Upper lobe of left lung (tissue), 6 donors: ENCODE results near the gene LRCH1. TPM values are rescaled to one million over a fixed set of nuclear protein-coding genes. Genes with fewer than 3 reads are reported as not detected.
"Not testable (repeated sequence)": the region's sequence is repeated elsewhere in the genome, so short reads cannot be mapped to it uniquely, and the experiment has no call there.

ENCODE experiments used
- ATAC-seq, 2 donors: fragments of 200-7000 bp; cut with Tn5 transposase; one replicate each; pipeline ENCODE4 v1.9.1; 2022; ENCODE audit warnings: mild to moderate bottlenecking in 2 of 2, moderate library complexity in 2 of 2; ENCODE audit not compliant: low FRiP score in 2 of 2
- DNase-seq, 2 donors: peaks; one replicate each; pipeline ENCODE4 v3.0.0-alpha.2; 2019 to 2020
- H3K27ac ChIP-seq, 4 donors: fragments of 200-600 bp; sonication (generic); one replicate each; pipeline ENCODE4 v1.5.1; 2016 to 2019
- H3K27me3 ChIP-seq, 4 donors: fragments of 200-600 bp; sonication (generic); one replicate each; pipeline ENCODE4 v1.5.1; 2017 to 2019
- H3K36me3 ChIP-seq, 4 donors: fragments of 200-600 bp; sonication (generic); one replicate each; pipeline ENCODE4 v1.5.1; 2016 to 2019
- H3K4me1 ChIP-seq, 4 donors: fragments of 200-600 bp; sonication (generic); one replicate each; pipeline ENCODE4 v1.5.1; 2018 to 2019
- H3K4me3 ChIP-seq, 4 donors: fragments of 200-600 bp; sonication (generic); one replicate each; pipeline ENCODE4 v1.5.1; 2017 to 2019; ENCODE audit warnings: mild to moderate bottlenecking in 2 of 4, moderate library complexity in 1 of 4
- H3K9me3 ChIP-seq, 4 donors: fragments of 200-600 bp; sonication (generic); one replicate each; pipeline ENCODE4 v1.5.1; 2018 to 2019
- CTCF ChIP-seq, 6 experiments: fragments of 450-650 bp in 4 of 6; fragments of 200-600 bp in 2 of 6; sonication (generic) in 2 of 6; IDR thresholded peaks; one replicate each; pipeline ENCODE4 v1.5.1; 2016 to 2019; ENCODE audit warnings: antibody characterized with exemption in 6 of 6
- EP300 ChIP-seq, 4 donors: sonication (generic); formaldehyde crosslinking; IDR thresholded peaks; one replicate each; pipeline ENCODE4 v1.5.1; 2017; ENCODE audit warnings: antibody characterized with exemption in 4 of 4, control low read depth in 2 of 4
- POLR2A ChIP-seq, 4 donors: fragments of 450-650 bp; IDR thresholded peaks; one replicate each; pipeline ENCODE4 v1.5.1; 2016 to 2017; ENCODE audit warnings: antibody characterized with exemption in 4 of 4, mild to moderate bottlenecking in 2 of 4
- POLR2AphosphoS5 ChIP-seq, 2 donors: sonication (generic); formaldehyde crosslinking; IDR thresholded peaks; one replicate each; pipeline ENCODE4 v1.5.1; 2017; ENCODE audit warnings: antibody characterized with exemption in 2 of 2
- WGBS, 2 donors: methylation state at CpG; one replicate each; pipeline ENCODE4 v1.1.5; 2017 to 2018; 5-methylcytosine and 5-hydroxymethylcytosine counted together
- total RNA-seq, 6 donors: library from RNA; depleted of rRNA in 4 of 6; stranded (reverse); fragments of >200 nt in 4 of 6; gene quantifications; one replicate each; pipeline versions ENCODE4 v1.1.0 to v1.2.1, GENCODE V29; 2016 to 2021
- donor health status: DM: no; HTN: no; CAD: no; lungs with moderate emphysema.
- donor health status: DM: no; HTN: yes; CAD: no; lungs with severe emphysema.

Gene LRCH1
- total RNA-seq, 6 donors from 2014 or later: 17.2 to 27.0 (median 22.7) TPM

- WGBS, 2 donors: 76 to 78% methylated on average over 4 of the region's 4 CpGs
- ATAC-seq (no peak), DNase-seq (no peak)
- no peak for TF ChIP-seq POLR2AphosphoS5 (IDR thresholded peaks at IDR 0.05)
- TF ChIP-seq EP300 (IDR thresholded peaks at IDR 0.05): no peak
- TF ChIP-seq CTCF (IDR thresholded peaks at IDR 0.05): no peak
- no peak overlapping the region for H3K4me3 ChIP-seq
- peaks cover 0 to 3% (median 0%) of the 10 kb centered on the region in 4 donors for H3K4me1 ChIP-seq
- no peaks in the 10 kb centered on the region for H3K36me3 ChIP-seq
- H3K27me3 ChIP-seq: no peaks in the 10 kb centered on the region
- H3K9me3 ChIP-seq: peaks cover 0 to 6% (median 0%) of the 10 kb centered on the region in 4 donors
- H3K27ac ChIP-seq: no peak overlapping the region
These were observed 36.2 kb upstream of the LRCH1 start for GRCh38 chr13:46516599-46517338.

GRCh38 chr13:46517748-46518147 lies 35.2 kb upstream of the LRCH1 start:
- ATAC-seq, H3K36me3 ChIP-seq, DNase-seq, H3K27me3 ChIP-seq, H3K4me3 ChIP-seq, H3K4me1 ChIP-seq, H3K27ac ChIP-seq, H3K9me3 ChIP-seq: not testable (repeated sequence)
- 54 to 65% methylated on average over 5 of the region's 5 CpGs for WGBS, 2 donors

- WGBS, 2 donors: 81 to 93% methylated on average over 4 of the region's 4 CpGs
- Histone ChIP-seq H3K9me3 (peaks cover 0 to 6% (median 0%) of the 10 kb centered on the region in 4 donors), H3K4me1 (peaks cover 0 to 3% (median 0%) of the 10 kb centered on the region in 4 donors), H3K27me3 (no peaks in the 10 kb centered on the region), H3K4me3 (no peak overlapping the region), H3K27ac (no peak overlapping the region), H3K36me3 (no peaks in the 10 kb centered on the region)
- ATAC-seq (no peak), DNase-seq (no peak)
- no peak for TF ChIP-seq POLR2AphosphoS5 (IDR thresholded peaks at IDR 0.05)
- TF ChIP-seq POLR2A (IDR thresholded peaks at IDR 0.05): no peak
- no peak for TF ChIP-seq EP300 (IDR thresholded peaks at IDR 0.05)
- TF ChIP-seq CTCF (IDR thresholded peaks at IDR 0.05): no peak
These were observed 33.8 kb upstream of the LRCH1 start for GRCh38 chr13:46519182-46519581.

GRCh38 chr13:46520166-46520565 lies 32.8 kb upstream of the LRCH1 start:
- no peaks in the 10 kb centered on the region for H3K36me3 ChIP-seq
- DNase-seq (no peak), ATAC-seq (no peak)
- H3K4me3 ChIP-seq: no peak overlapping the region
- no peaks in the 10 kb centered on the region for H3K27me3 ChIP-seq
- 40 to 59% methylated on average over 2 of the region's 2 CpGs for WGBS, 2 donors
- TF ChIP-seq POLR2AphosphoS5 (IDR thresholded peaks at IDR 0.05): no peak
- no peak for TF ChIP-seq CTCF (IDR thresholded peaks at IDR 0.05)
- TF ChIP-seq EP300 (IDR thresholded peaks at IDR 0.05): no peak
- no peak for TF ChIP-seq POLR2A (IDR thresholded peaks at IDR 0.05)
- H3K9me3 ChIP-seq: peaks cover 0 to 6% (median 0%) of the 10 kb centered on the region in 4 donors
- peaks cover 0 to 3% (median 0%) of the 10 kb centered on the region in 4 donors for H3K4me1 ChIP-seq
- no peak overlapping the region for H3K27ac ChIP-seq

GRCh38 chr13:46521486-46521885 lies 31.5 kb upstream of the LRCH1 start:
- H3K27ac ChIP-seq: no peak overlapping the region
- H3K27me3 ChIP-seq: no peaks in the 10 kb centered on the region
- peaks cover 0 to 6% (median 0%) of the 10 kb centered on the region in 4 donors for H3K9me3 ChIP-seq
- TF ChIP-seq POLR2AphosphoS5 (IDR thresholded peaks at IDR 0.05) (no peak), POLR2A (IDR thresholded peaks at IDR 0.05) (no peak), EP300 (IDR thresholded peaks at IDR 0.05) (no peak), CTCF (IDR thresholded peaks at IDR 0.05) (no peak)
- no peak overlapping the region for H3K4me3 ChIP-seq
- H3K4me1 ChIP-seq: peaks cover 0 to 3% (median 0%) of the 10 kb centered on the region in 4 donors
- ATAC-seq (no peak), DNase-seq (no peak)
- H3K36me3 ChIP-seq: no peaks in the 10 kb centered on the region
- 52 to 55% methylated on average over 3 of the region's 3 CpGs for WGBS, 2 donors
